Body of pancreas (tissue), 4 donors: ENCODE measurements around the gene CSF2RB. TPM values are rescaled to one million over a fixed set of nuclear protein-coding genes. Genes with fewer than 3 reads are reported as not detected.

Experiments
- ATAC-seq: fragments of 150-250 bp; one replicate; pipeline ENCODE4 v1.9.1; 2016
- DNase-seq, 4 donors: peaks; one replicate each; pipeline ENCODE4 v3.0.0-alpha.2; 2019
- H3K27ac ChIP-seq, 4 donors: fragments of 200-600 bp; sonication (generic); 1 replicate in 3 of 4; 2 replicates in 1 of 4; pipeline versions ENCODE4 v1.5.1 to v1.6.1; 2016 to 2019; ENCODE audit warnings: mild to moderate bottlenecking in 1 of 4, mixed read lengths in 1 of 4, moderate library complexity in 1 of 4
- H3K27me3 ChIP-seq, 2 donors: fragments of 200-600 bp; sonication (generic); one replicate each; pipeline ENCODE4 v1.6.0; 2016; ENCODE audit warnings: mild to moderate bottlenecking in 1 of 2
- H3K36me3 ChIP-seq, 2 donors: fragments of 200-600 bp; sonication (generic); replicated peaks in 1 of 2; 2 replicates each; pipeline ENCODE4 v1.5.1; 2016; ENCODE audit warnings: low read depth in 2 of 2; ENCODE audit not compliant: insufficient read depth in 1 of 2
- H3K4me1 ChIP-seq: fragments of 200-600 bp; sonication (generic); one replicate; pipeline ENCODE4 v1.6.0; 2016
- H3K4me3 ChIP-seq, 2 donors: fragments of 200-600 bp; sonication (generic); 1 replicate in 1 of 2; 2 replicates in 1 of 2; pipeline ENCODE4 v1.5.1; 2016 to 2019
- H3K9me3 ChIP-seq, 3 donors: fragments of 200-600 bp; sonication (generic); 1 replicate in 2 of 3; 2 replicates in 1 of 3; pipeline ENCODE4 v1.5.1; 2016
- CTCF ChIP-seq, 7 experiments: fragments of 450-650 bp in 4 of 7; fragments of 200-600 bp in 3 of 7; sonication (generic) in 3 of 7; IDR thresholded peaks; one replicate each; pipeline ENCODE4 v1.5.1; 2016 to 2019; ENCODE audit warnings: antibody characterized with exemption in 7 of 7
- POLR2A ChIP-seq, 3 donors: fragments of 450-650 bp; IDR thresholded peaks; one replicate each; pipeline ENCODE4 v1.6.1; 2016; ENCODE audit warnings: antibody characterized with exemption in 3 of 3, mild to moderate bottlenecking in 2 of 3
- WGBS, 2 donors: methylation state at CpG; one replicate each; pipeline ENCODE4 v1.1.5; 2017; 5-methylcytosine and 5-hydroxymethylcytosine counted together
- intact Hi-C: fragments of 100-400 bp; cut with DNase I; formaldehyde crosslinking; loops from one replicate; pipeline ENCODE4 v1.15.1; 2023
- total RNA-seq, 2 donors: library from RNA; depleted of rRNA; stranded (reverse); fragments of >200 nt; gene quantifications; one replicate each; pipeline ENCODE4 v1.1.0, GENCODE V29; 2016

The CSF2RB gene
- total RNA-seq, 2 donors from 2014 or later = 2.0 to 2.9 TPM

GRCh38 chr22:36928196-36928595 is 14.8 kb downstream of the CSF2RB start:
- Histone ChIP-seq H3K27me3 (no peaks in the 10 kb centered on the region), H3K9me3 (no peaks in the 10 kb centered on the region), H3K36me3 (no peaks in the 10 kb centered on the region), H3K4me1 (no peaks in the 10 kb centered on the region), H3K4me3 (no peak overlapping the region), H3K27ac (no peak overlapping the region)
- DNase-seq (no peak), ATAC-seq (no peak)
- WGBS, 2 donors = 35 to 46% methylated on average over 2 to 9 of the region's 9 CpGs
- TF ChIP-seq POLR2A (IDR thresholded peaks at IDR 0.05) = no peak
- TF ChIP-seq CTCF (IDR thresholded peaks at IDR 0.05) = no peak
- intact Hi-C loops = no loop called here

- no peak for TF ChIP-seq POLR2A (IDR thresholded peaks at IDR 0.05)
- no peak for TF ChIP-seq CTCF (IDR thresholded peaks at IDR 0.05)
- Histone ChIP-seq H3K4me1 (no peaks in the 10 kb centered on the region), H3K27ac (no peak overlapping the region), H3K27me3 (no peaks in the 10 kb centered on the region), H3K9me3 (no peaks in the 10 kb centered on the region), H3K4me3 (no peak overlapping the region), H3K36me3 (no peaks in the 10 kb centered on the region)
- DNase-seq = no peak
- no peak for ATAC-seq
- WGBS, 2 donors = 51 to 52% methylated on average over 17 of the region's 17 CpGs
- intact Hi-C loops = no loop called here
Observed at GRCh38 chr22:36928786-36929535, 15.5 kb downstream of the CSF2RB start.

- WGBS, 2 donors = 71 to 84% methylated on average over 5 to 10 of the region's 10 CpGs
- no peaks in the 10 kb centered on the region for H3K4me1 ChIP-seq
- intact Hi-C loops = no loop called here
- H3K36me3 ChIP-seq = no peaks in the 10 kb centered on the region
- no peak overlapping the region for H3K4me3 ChIP-seq
- no peaks in the 10 kb centered on the region for H3K9me3 ChIP-seq
- no peaks in the 10 kb centered on the region for H3K27me3 ChIP-seq
- H3K27ac ChIP-seq = no peak overlapping the region
- no peak for DNase-seq
- TF ChIP-seq POLR2A (IDR thresholded peaks at IDR 0.05) = no peak
- no peak for TF ChIP-seq CTCF (IDR thresholded peaks at IDR 0.05)
- no peak for ATAC-seq
Observed at GRCh38 chr22:36929621-36930020, 16.2 kb downstream of the CSF2RB start.

- WGBS, 2 donors = 42 to 49% methylated on average over 14 to 20 of the region's 20 CpGs
- Histone ChIP-seq H3K27ac (no peak overlapping the region), H3K36me3 (no peaks in the 10 kb centered on the region), H3K4me3 (no peak overlapping the region), H3K4me1 (no peaks in the 10 kb centered on the region), H3K9me3 (no peaks in the 10 kb centered on the region), H3K27me3 (no peaks in the 10 kb centered on the region)
- DNase-seq (no peak), ATAC-seq (no peak)
- intact Hi-C loops = no loop called here
- TF ChIP-seq CTCF (IDR thresholded peaks at IDR 0.05) (no peak), POLR2A (IDR thresholded peaks at IDR 0.05) (no peak)
Observed at GRCh38 chr22:36930041-36930935, 16.9 kb downstream of the CSF2RB start.
